ENCODE measurements around the gene TRIM9. TPM values are rescaled to one million over a fixed set of nuclear protein-coding genes. Genes with fewer than 3 reads are reported as not detected.

Gene TRIM9
- total RNA-seq, 1 experiment from 2014 or later = 0.44 TPM

GRCh38 chr14:51082349-51082748 lies 12.6 kb downstream of the TRIM9 start:
- POLR2A ChIA-PET = no interaction called here
- intact Hi-C loops (cut with micrococcal nuclease; ENCODE audit: unreplicated experiment) = no loop called here
- CTCF ChIA-PET = no interaction called here
- H3K27me3 ChIP-seq (ENCODE audit: control insufficient read depth, insufficient read depth, low read length) = no peaks in the 10 kb centered on the region
- no peak overlapping the region for H3K27ac ChIP-seq (ENCODE audit: low read length)
- in situ Hi-C loops (cut with HindIII; ENCODE audit: low pct_unique_long_range_greater_than_20kb, low sequenced_read_pairs) = no loop called here
- no peak overlapping the region for H3K4me3 ChIP-seq (ENCODE audit: low read depth in 2 of 2, low read length in 2 of 2)
- no peak for TF ChIP-seq REST (IDR thresholded peaks at IDR 0.05; ENCODE audit: insufficient read depth in 1 of 2, low read depth in 2 of 2, low read length in 1 of 2)
- TF ChIP-seq CTCF (IDR thresholded peaks at IDR 0.05) = no peak
- BruUV-seq (replicated peaks) = no TSS peak
- no peaks in the 10 kb centered on the region for H3K4me1 ChIP-seq (ENCODE audit: control insufficient read depth, insufficient read depth, low read length)
- DNase-seq (ENCODE audit: low read depth, low spot score) (no peak), ATAC-seq (no peak)
- H3K9me3 ChIP-seq (ENCODE audit: control insufficient read depth, insufficient read depth, low read depth, low read length) = no peaks in the 10 kb centered on the region
- H3K36me3 ChIP-seq (ENCODE audit: control insufficient read depth, insufficient read depth, low read length) = no peaks in the 10 kb centered on the region

GRCh38 chr14:51081712-51082111 lies 13.2 kb downstream of the TRIM9 start:
- Histone ChIP-seq H3K36me3 (ENCODE audit: control insufficient read depth, insufficient read depth, low read length) (no peaks in the 10 kb centered on the region), H3K27me3 (ENCODE audit: control insufficient read depth, insufficient read depth, low read length) (no peaks in the 10 kb centered on the region), H3K4me3 (ENCODE audit: low read depth in 2 of 2, low read length in 2 of 2) (no peak overlapping the region), H3K27ac (ENCODE audit: low read length) (no peak overlapping the region), H3K9me3 (ENCODE audit: control insufficient read depth, insufficient read depth, low read depth, low read length) (no peaks in the 10 kb centered on the region), H3K4me1 (ENCODE audit: control insufficient read depth, insufficient read depth, low read length) (no peaks in the 10 kb centered on the region)
- BruUV-seq (replicated peaks) = no TSS peak
- in situ Hi-C loops (cut with HindIII; ENCODE audit: low pct_unique_long_range_greater_than_20kb, low sequenced_read_pairs) = no loop called here
- ChIA-PET CTCF (no interaction called here), POLR2A (no interaction called here)
- no peak for ATAC-seq
- intact Hi-C loops (cut with micrococcal nuclease; ENCODE audit: unreplicated experiment) = no loop called here
- DNase-seq (ENCODE audit: low read depth, low spot score) = no peak
- no peak for TF ChIP-seq POLR2AphosphoS5 (IDR thresholded peaks at IDR 0.05; ENCODE audit: low read depth, low read length)
- no peak for TF ChIP-seq REST (IDR thresholded peaks at IDR 0.05; ENCODE audit: insufficient read depth in 1 of 2, low read depth in 2 of 2, low read length in 1 of 2)
- no peak for TF ChIP-seq TCF7L2 (IDR thresholded peaks at IDR 0.05; ENCODE audit: low read depth, low read length)
- TF ChIP-seq CTCF (IDR thresholded peaks at IDR 0.05) = no peak
- no peak for TF ChIP-seq SIN3A (IDR thresholded peaks at IDR 0.05; ENCODE audit: borderline replicate concordance, insufficient read depth, low read depth, low read length)

Measured in Panc1 (cell line).